Ovary (tissue), 9 donors: ENCODE measurements around the gene PCDHB12. TPM values are rescaled to one million over a fixed set of nuclear protein-coding genes. Genes with fewer than 3 reads are reported as not detected.

Source experiments
- DNase-seq, 5 donors: peaks; one replicate each; pipeline ENCODE4 v3.0.0-alpha.2; 2019 to 2020
- H3K27ac ChIP-seq, 2 donors: fragments of 200-600 bp; one replicate each; pipeline versions ENCODE4 v1.5.1 to v1.8.0; 2019 to 2022
- H3K27me3 ChIP-seq: fragments of 200-600 bp; one replicate; pipeline ENCODE4 v1.8.0; 2022
- H3K36me3 ChIP-seq: fragments of 200-600 bp; sonication (generic); one replicate; pipeline ENCODE4 v1.5.1; 2019
- H3K4me1 ChIP-seq: one replicate; pipeline ENCODE4 v1.8.1; 2013; ENCODE audit warnings: mild to moderate bottlenecking, moderate library complexity; ENCODE audit not compliant: insufficient read depth
- H3K4me3 ChIP-seq: fragments of 200-600 bp; sonication (generic); one replicate; pipeline ENCODE4 v1.5.1; 2017
- H3K9me3 ChIP-seq, 2 donors: fragments of 200-600 bp in 1 of 2; sonication (generic) in 1 of 2; one replicate each; pipeline versions ENCODE4 v1.5.1 to v1.8.1; 2013 to 2019; ENCODE audit warnings: mild to moderate bottlenecking in 1 of 2, moderate library complexity in 1 of 2
- CTCF ChIP-seq, 3 donors: fragments of 450-650 bp in 2 of 3; fragments of 200-600 bp in 1 of 3; IDR thresholded peaks; one replicate each; pipeline versions ENCODE4 v1.5.1 to v1.8.0; 2016 to 2022; ENCODE audit warnings: antibody characterized with exemption in 3 of 3, mild to moderate bottlenecking in 1 of 3
- EP300 ChIP-seq: sonication (generic); formaldehyde crosslinking; IDR thresholded peaks from one replicate; pipeline ENCODE4 v1.6.1; 2017; ENCODE audit warnings: antibody characterized with exemption
- POLR2A ChIP-seq: fragments of 450-650 bp; IDR thresholded peaks from one replicate; pipeline ENCODE4 v1.6.1; 2017; ENCODE audit warnings: antibody characterized with exemption, mild to moderate bottlenecking, moderate library complexity
- WGBS, 3 donors: extraction: QIAGEN DNeasy Blood & Tissue Kit in 1 of 3; methylation state at CpG; one replicate each; pipeline versions ENCODE4 v1.1.5 to v1.1.7; 2013 to 2017; 5-methylcytosine and 5-hydroxymethylcytosine counted together
- intact Hi-C, 4 donors: fragments of 100-400 bp; cut with DNase I; formaldehyde crosslinking; loops; one replicate each; pipeline versions ENCODE4 v1.11.0 to v1.15.1; 2022 to 2023
- polyA plus RNA-seq, 2 donors: library from polyadenylated mRNA; stranded (reverse); fragments of 200-250 nt in 1 of 2; fragments of 350-450 nt in 1 of 2; fragmentation: Illumina TruSeq in 1 of 2; extraction: RNeasy Lipid Tissue Mini Kit (QIAGEN cat#74804) in 1 of 2; gene quantifications; one replicate each; pipeline ENCODE4 v1.2.3, GENCODE V29; 2013 to 2014
- total RNA-seq, 7 donors: library from RNA; depleted of rRNA in 2 of 7; stranded (reverse); fragments of >200 nt in 2 of 7; fragmentation: NEBNext Ultra II Directional in 3 of 7; extraction: Animal tissue kit (Norgen Biotek cat#: 25700) in 3 of 7; gene quantifications; one replicate each; pipeline versions ENCODE4 v1.1.0 to v1.2.4, GENCODE V29; 2016 to 2023
- donor health status: DM: no; HTN: no; CAD: no; lungs with moderate emphysema.
- donor health status: DM: no; HTN: no; CAD: no.
- donor health status: Bipolar disorder and iron deficiency.
- donor health status: DM: yes; HTN: yes; CAD: no.
- donor health status: DM: no; HTN: no; CAD: no.
- donor health status: DM: yes; HTN: yes; CAD: no.

Gene PCDHB12
- total and polyA plus RNA-seq, 9 donors, result 2.8 to 8.8 (median 6.6) TPM

DNA sequence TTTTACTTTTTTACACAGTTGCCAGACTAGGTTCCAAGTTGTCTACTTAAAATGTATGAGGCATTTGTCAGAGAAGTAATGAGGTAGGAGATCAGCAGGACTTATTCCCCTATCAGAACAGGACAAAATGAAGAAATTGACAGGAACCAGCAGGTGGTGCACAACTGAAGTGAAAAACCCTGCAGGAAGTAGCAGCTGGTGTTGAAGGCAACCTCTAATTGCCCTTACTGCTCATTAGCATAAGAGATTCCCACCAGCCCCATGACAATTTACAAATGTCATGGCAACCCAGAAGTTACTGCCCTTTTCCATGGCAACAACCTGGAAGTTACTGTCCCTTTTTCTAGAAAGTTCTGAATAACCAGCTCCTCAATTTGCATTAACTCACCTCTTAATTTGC lies 42.1 kb downstream of the PCDHB12 start:
- H3K4me1 ChIP-seq, result no peaks in the 10 kb centered on the region
- no peak overlapping the region for H3K27ac ChIP-seq
- TF ChIP-seq EP300 (no peak), POLR2A (no peak), CTCF (IDR thresholded peaks at IDR 0.05) (no peak)
- H3K4me3 ChIP-seq, result no peak overlapping the region
- no peaks in the 10 kb centered on the region for H3K27me3 ChIP-seq
- intact Hi-C loops, result no loop called here
- no peak for DNase-seq
- peaks cover 10 to 28% of the 10 kb centered on the region in 2 donors for H3K9me3 ChIP-seq
- no peaks in the 10 kb centered on the region for H3K36me3 ChIP-seq

GRCh38 chr5:141258464-141258863 lies 49.9 kb downstream of the PCDHB12 start:
- no peak for TF ChIP-seq CTCF (IDR thresholded peaks at IDR 0.05)
- no peak for TF ChIP-seq POLR2A
- TF ChIP-seq EP300, result no peak
- no peak overlapping the region for H3K27ac ChIP-seq
- H3K27me3 ChIP-seq, result no peaks in the 10 kb centered on the region
- H3K36me3 ChIP-seq, result no peaks in the 10 kb centered on the region
- peaks cover 4 to 35% of the 10 kb centered on the region in 2 donors for H3K9me3 ChIP-seq
- no peaks in the 10 kb centered on the region for H3K4me1 ChIP-seq
- H3K4me3 ChIP-seq, result no peak overlapping the region
- no peak for DNase-seq
- intact Hi-C loops, result no loop called here

DNA sequence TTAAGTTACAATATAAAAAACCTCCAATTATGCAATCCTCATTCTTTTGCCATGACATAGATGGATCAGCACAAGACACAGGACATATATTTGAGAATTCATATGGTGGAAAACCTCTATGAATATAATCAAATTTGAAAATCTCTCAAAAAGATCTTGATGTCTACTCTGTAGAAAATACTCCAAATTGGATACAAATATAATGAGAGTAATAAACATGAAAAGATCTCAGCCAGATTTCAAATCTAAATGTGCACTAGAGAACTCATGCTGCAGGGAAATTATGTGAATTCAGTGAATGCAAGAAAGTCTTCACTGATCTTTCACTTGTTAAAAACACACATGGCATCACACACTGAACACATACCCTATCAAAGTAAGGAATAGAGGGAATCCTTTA lies 50.4 kb downstream of the PCDHB12 start:
- TF ChIP-seq EP300 (no peak), POLR2A (no peak), CTCF (IDR thresholded peaks at IDR 0.05) (no peak)
- no peaks in the 10 kb centered on the region for H3K36me3 ChIP-seq
- intact Hi-C loops, result no loop called here
- DNase-seq, result no peak
- H3K4me3 ChIP-seq, result no peak overlapping the region
- H3K4me1 ChIP-seq, result no peaks in the 10 kb centered on the region
- no peaks in the 10 kb centered on the region for H3K27me3 ChIP-seq
- H3K9me3 ChIP-seq, result peaks cover 4 to 39% of the 10 kb centered on the region in 2 donors
- H3K27ac ChIP-seq, result no peak overlapping the region

GRCh38 chr5:141260458-141261237 lies 52.1 kb downstream of the PCDHB12 start:
- H3K4me1 ChIP-seq, result no peaks in the 10 kb centered on the region
- no peak overlapping the region for H3K27ac ChIP-seq
- H3K27me3 ChIP-seq, result no peaks in the 10 kb centered on the region
- H3K9me3 ChIP-seq, result peaks cover 9 to 41% of the 10 kb centered on the region in 2 donors
- intact Hi-C loops, result no loop called here
- DNase-seq, result no peak
- no peak overlapping the region for H3K4me3 ChIP-seq
- no peaks in the 10 kb centered on the region for H3K36me3 ChIP-seq
- WGBS, 3 donors, result 62 to 69% (median 63%) methylated on average over 5 of the region's 5 CpGs
- TF ChIP-seq CTCF (IDR thresholded peaks at IDR 0.05) (no peak), EP300 (no peak), POLR2A (no peak)
